HG03342 (cell line): ENCODE results near the gene CYREN.

Source experiments
- ATAC-seq: cut with Tn5 transposase; IDR thresholded peaks from one replicate; pipeline ENCODE4 v1.9.1; 2021; ENCODE audit warnings: mild to moderate bottlenecking, moderate library complexity; ENCODE audit not compliant: unreplicated experiment

The CYREN gene

GRCh38 chr7:135197906-135198655 lies 27.6 kb upstream of the CYREN start:
- no peak for ATAC-seq

GRCh38 chr7:135197343-135197742 lies 26.8 kb upstream of the CYREN start:
- ATAC-seq, result no peak

GRCh38 chr7:135195968-135196629 lies 25.6 kb upstream of the CYREN start:
- no peak for ATAC-seq

- ATAC-seq, result no peak
These were observed 24.6 kb upstream of the CYREN start for GRCh38 chr7:135195156-135195555.

- no peak for ATAC-seq
These were observed 24.1 kb upstream of the CYREN start for GRCh38 chr7:135194494-135195095.

- ATAC-seq, result no peak
These were observed 23.1 kb upstream of the CYREN start for GRCh38 chr7:135193615-135194081.

GRCh38 chr7:135192914-135193536 lies 22.5 kb upstream of the CYREN start:
- ATAC-seq, result no peak

- no peak for ATAC-seq
These were observed 20.2 kb upstream of the CYREN start for GRCh38 chr7:135190703-135191102.

GRCh38 chr7:135189961-135190360 lies 19.5 kb upstream of the CYREN start:
- ATAC-seq, result no peak

- no peak for ATAC-seq
These were observed 18.7 kb upstream of the CYREN start for GRCh38 chr7:135189221-135189662.

GRCh38 chr7:135188298-135188984 lies 17.9 kb upstream of the CYREN start:
- ATAC-seq, result peak; percentile 46

- peak; percentile 57 for ATAC-seq
These were observed 16.3 kb upstream of the CYREN start for GRCh38 chr7:135186841-135187253.

GRCh38 chr7:135186261-135186540 lies 15.7 kb upstream of the CYREN start:
- no peak for ATAC-seq

GRCh38 chr7:135185471-135186260 lies 15.2 kb upstream of the CYREN start:
- no peak for ATAC-seq

- ATAC-seq, result no peak
These were observed 13.8 kb upstream of the CYREN start for GRCh38 chr7:135184254-135184841.

GRCh38 chr7:135183478-135183877 lies 13.0 kb upstream of the CYREN start:
- ATAC-seq, result no peak

GRCh38 chr7:135181929-135182678 lies 11.6 kb upstream of the CYREN start:
- no peak for ATAC-seq

GRCh38 chr7:135181261-135181928 lies 10.9 kb upstream of the CYREN start:
- ATAC-seq, result no peak

- ATAC-seq, result no peak
These were observed 9.6 kb upstream of the CYREN start for GRCh38 chr7:135180122-135180521.
